IMR-90 (cell line): ENCODE measurements around the gene ZNF821. TPM values are rescaled to one million over a fixed set of nuclear protein-coding genes. Genes with fewer than 3 reads are reported as not detected.

ENCODE experiments used
- ATAC-seq: fragments of 200-7000 bp; cut with Tn5 transposase; 2 replicates; pipeline ENCODE4 v1.9.1; 2020; ENCODE audit warnings: low read depth, mild to moderate bottlenecking, moderate library complexity
- BruUV-seq: library from RNA; stranded (reverse); fragments of 400-500 nt; replicated peaks from 2 replicates; lab custom pipeline; 2021; lab: Mats Ljungman, UMichigan
- CTCF ChIA-PET: fragments of 300-600 bp; formaldehyde crosslinking; extraction: SDS; loops from one replicate; lab custom pipeline; 2021; ENCODE audit warnings: antibody characterized with exemption; lab: Yijun Ruan, JAX
- POLR2A ChIA-PET: fragments of 300-600 bp; sonication (Branson Sonifier 250); formaldehyde crosslinking; loops from one replicate; lab custom pipeline; 2022; ENCODE audit warnings: antibody characterized with exemption; ENCODE audit not compliant: unreplicated experiment; lab: Charles Lee
- DNase-seq: peaks from one replicate; pipeline ENCODE4 v3.0.0; 2013
- H2AFZ ChIP-seq: replicated peaks from 2 replicates; pipeline ENCODE3; 2013; ENCODE audit warnings: low read length, mild to moderate bottlenecking; ENCODE audit not compliant: poor library complexity
- H2AK5ac ChIP-seq: 2 replicates; pipeline ENCODE4 v1.6.1; 2013; ENCODE audit warnings: low read depth, low read length, inconsistent platforms
- H2AK9ac ChIP-seq: replicated peaks from 2 replicates; pipeline ENCODE3; 2013; ENCODE audit warnings: mild to moderate bottlenecking, low read depth, low read length, moderate library complexity; ENCODE audit not compliant: poor library complexity
- H2BK120ac ChIP-seq: 2 replicates; pipeline ENCODE4 v1.6.1; 2013; ENCODE audit warnings: low read depth, low read length, inconsistent platforms
- H2BK15ac ChIP-seq: 3 replicates; pipeline ENCODE4 v1.6.1; 2013; ENCODE audit warnings: low read depth, low read length, inconsistent platforms
- H2BK20ac ChIP-seq: 2 replicates; pipeline ENCODE4 v1.6.1; 2013; ENCODE audit warnings: low read depth, mild to moderate bottlenecking, inconsistent platforms, low read length, moderate library complexity
- H2BK5ac ChIP-seq: 2 replicates; pipeline ENCODE4 v1.6.1; 2013; ENCODE audit warnings: mild to moderate bottlenecking, low read depth, low read length, inconsistent platforms; ENCODE audit not compliant: poor library complexity, severe bottlenecking
- H3K14ac ChIP-seq: replicated peaks from 2 replicates; pipeline ENCODE4 v1.6.1; 2013; ENCODE audit warnings: low read depth, low read length, inconsistent platforms
- H3K18ac ChIP-seq: 2 replicates; pipeline ENCODE4 v1.6.1; 2013; ENCODE audit warnings: low read depth, low read length, control low read depth
- H3K23ac ChIP-seq: 2 replicates; pipeline ENCODE4 v1.6.1; 2013; ENCODE audit warnings: low read depth, low read length, inconsistent platforms
- H3K27ac ChIP-seq: 2 replicates; pipeline ENCODE4 v1.5.1; 2013; ENCODE audit warnings: mild to moderate bottlenecking, control low read depth, low read length; ENCODE audit not compliant: insufficient read depth
- H3K27me3 ChIP-seq: 2 replicates; pipeline ENCODE4 v1.6.1; 2013; ENCODE audit warnings: low read length; ENCODE audit not compliant: control insufficient read depth, insufficient read depth
- H3K36me3 ChIP-seq: 2 replicates; pipeline ENCODE4 v1.6.1; 2013; ENCODE audit warnings: low read length, mixed read lengths; ENCODE audit not compliant: control insufficient read depth, insufficient read depth
- H3K4ac ChIP-seq: 2 replicates; pipeline ENCODE4 v1.6.1; 2013; ENCODE audit warnings: low read depth, low read length, inconsistent platforms
- H3K4me1 ChIP-seq: 2 replicates; pipeline ENCODE4 v1.6.1; 2013; ENCODE audit warnings: low read length, mixed read lengths; ENCODE audit not compliant: control insufficient read depth, insufficient read depth
- H3K4me2 ChIP-seq: 2 replicates; pipeline ENCODE4 v1.6.1; 2013; ENCODE audit warnings: low read depth, mild to moderate bottlenecking, control low read depth, low read length, moderate library complexity
- H3K4me3 ChIP-seq: 2 replicates; pipeline ENCODE4 v1.5.1; 2013; ENCODE audit warnings: low read depth, mild to moderate bottlenecking, control low read depth, low read length, moderate library complexity; ENCODE audit not compliant: insufficient read depth
- H3K56ac ChIP-seq: 2 replicates; pipeline ENCODE4 v1.6.1; 2013; ENCODE audit warnings: low read length, inconsistent platforms; ENCODE audit not compliant: insufficient read depth; ENCODE audit errors: extremely low read depth
- H3K79me1 ChIP-seq, 2 experiments: 2 replicates each; pipeline ENCODE4 v1.6.1; 2013; ENCODE audit warnings: low read length in 2 of 2, inconsistent platforms in 1 of 2, low read depth in 1 of 2
- H3K9ac ChIP-seq: 2 replicates; pipeline ENCODE4 v1.6.1; 2013; ENCODE audit warnings: low read depth, low read length, control low read depth
- H3K9me1 ChIP-seq: 2 replicates; pipeline ENCODE4 v1.6.1; 2013; ENCODE audit warnings: low read length, inconsistent platforms; ENCODE audit not compliant: insufficient read depth
- H3K9me3 ChIP-seq: 2 replicates; pipeline ENCODE4 v1.6.1; 2013; ENCODE audit warnings: low read length; ENCODE audit not compliant: control insufficient read depth, insufficient read depth
- H4K20me1 ChIP-seq: 2 replicates; pipeline ENCODE4 v1.6.1; 2013; ENCODE audit warnings: low read length, inconsistent platforms; ENCODE audit not compliant: insufficient read depth
- H4K5ac ChIP-seq: 2 replicates; pipeline ENCODE4 v1.6.1; 2013; ENCODE audit warnings: mild to moderate bottlenecking, low read depth, low read length, control low read depth
- H4K8ac ChIP-seq, 2 experiments: 2 replicates each; pipeline ENCODE4 v1.6.1; 2013; ENCODE audit warnings: low read depth in 2 of 2, low read length in 2 of 2, control low read depth in 1 of 2, inconsistent platforms in 1 of 2
- H4K91ac ChIP-seq: 2 replicates; pipeline ENCODE4 v1.6.1; 2013; ENCODE audit warnings: low read depth, low read length, inconsistent platforms; ENCODE audit not compliant: insufficient read depth
- CHD1 ChIP-seq: IDR thresholded peaks from 2 replicates; pipeline ENCODE4 v1.6.1; 2012; ENCODE audit warnings: low read depth, low read length, improper control_type of control experiment
- CTCF ChIP-seq: conservative IDR thresholded peaks from 2 replicates; pipeline ENCODE4 v1.5.1; 2012; ENCODE audit warnings: mild to moderate bottlenecking, low read depth, low read length, improper control_type of control experiment
- RFX5 ChIP-seq: IDR thresholded peaks from 2 replicates; pipeline ENCODE4 v1.8.0; 2012; ENCODE audit warnings: low read depth, mild to moderate bottlenecking, low read length, moderate library complexity
- WGBS, 2 experiments: methylation state at CpG; one replicate each; pipeline versions ENCODE4 v1.1.5 to v1.1.7; 2013; ENCODE audit warnings: missing lambda C conversion rate in 2 of 2; ENCODE audit not compliant: insufficient read length in 1 of 2; ENCODE audit errors: extremely low coverage in 2 of 2; 5-methylcytosine and 5-hydroxymethylcytosine counted together
- dilution Hi-C: fragments of 300-500 bp; cut with HindIII; formaldehyde crosslinking; loops from one replicate; pipeline ENCODE4 v1.14.3; 2018; ENCODE audit warnings: low sequenced_read_pairs; ENCODE audit not compliant: unreplicated experiment
- in situ Hi-C: fragments of 300-500 bp; cut with MboI; formaldehyde crosslinking; loops from 3 replicates; pipeline ENCODE4 v1.14.3; 2019; ENCODE audit warnings: low sequenced_read_pairs, inconsistent platforms, mixed read lengths
- intact Hi-C: fragments of 100-400 bp; cut with micrococcal nuclease; formaldehyde crosslinking; loops from 2 replicates; pipeline ENCODE4 v1.10.0; 2022
- polyA plus RNA-seq, 3 experiments: library from polyadenylated mRNA; depleted of rRNA; stranded (reverse); fragments of >200 nt; gene quantifications; 2 replicates each; pipeline ENCODE4 v1.2.3, GENCODE V29; 2012; ENCODE audit warnings: low replicate concordance in 1 of 3
- total RNA-seq: library from RNA; depleted of rRNA; stranded (reverse); fragments of >200 nt; gene quantifications from 2 replicates; pipeline ENCODE4 v1.2.3, GENCODE V29; 2012
- TF ChIP-seq, protein P1 (sequence below): fragments of 150-350 bp; IDR thresholded peaks from 2 replicates; pipeline ENCODE4 v1.6.1; 2017; ENCODE audit warnings: mild to moderate bottlenecking, antibody characterized with exemption, low read length, low read depth

ZNF821 gene
- total and polyA plus RNA-seq, 2 of the 4 experiments (the other 2 are of a cell fraction), result 5.9 to 6.0 TPM

DNA sequence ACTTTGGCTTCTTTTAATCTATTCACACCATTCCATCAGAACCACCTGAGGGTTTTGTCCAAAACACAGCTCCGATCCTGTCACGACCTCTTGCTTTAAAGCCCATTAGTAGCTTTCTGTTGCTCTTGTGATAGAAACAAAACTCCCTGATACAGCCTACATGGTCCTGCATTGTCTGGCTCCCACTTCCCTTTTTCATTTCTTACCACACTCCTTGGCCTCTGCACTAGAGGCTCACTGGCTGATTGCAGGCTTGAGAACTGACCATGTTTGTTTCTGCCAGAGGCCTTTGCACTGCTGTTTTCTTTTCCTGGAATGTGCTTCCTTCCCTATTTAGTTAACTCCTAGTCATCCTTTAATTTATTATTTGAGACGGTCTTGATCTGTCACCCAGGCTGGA is 35.1 kb upstream of the ZNF821 start:
- CTCF ChIA-PET, result no interaction called here
- H4K8ac ChIP-seq, result no peak overlapping the region
- no peak overlapping the region for H2AK9ac ChIP-seq
- BruUV-seq, result no TSS peak
- no peak overlapping the region for H2BK5ac ChIP-seq
- H3K9me1 ChIP-seq, result peaks cover 11% of the 10 kb centered on the region; the same call in 1 of the 2 replicates
- no peak overlapping the region for H4K91ac ChIP-seq
- peaks cover 54% of the 10 kb centered on the region for H3K36me3 ChIP-seq
- peaks cover 76% of the 10 kb centered on the region for H4K20me1 ChIP-seq
- H2AFZ ChIP-seq, result no peak overlapping the region
- no peak overlapping the region for H2BK15ac ChIP-seq
- H2BK120ac ChIP-seq, result no peak overlapping the region
- ATAC-seq (no peak), DNase-seq (no peak)
- TF ChIP-seq, protein P1, sequence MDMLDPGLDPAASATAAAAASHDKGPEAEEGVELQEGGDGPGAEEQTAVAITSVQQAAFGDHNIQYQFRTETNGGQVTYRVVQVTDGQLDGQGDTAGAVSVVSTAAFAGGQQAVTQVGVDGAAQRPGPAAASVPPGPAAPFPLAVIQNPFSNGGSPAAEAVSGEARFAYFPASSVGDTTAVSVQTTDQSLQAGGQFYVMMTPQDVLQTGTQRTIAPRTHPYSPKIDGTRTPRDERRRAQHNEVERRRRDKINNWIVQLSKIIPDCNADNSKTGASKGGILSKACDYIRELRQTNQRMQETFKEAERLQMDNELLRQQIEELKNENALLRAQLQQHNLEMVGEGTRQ, result no peak
- no peak for TF ChIP-seq CHD1
- no peak for TF ChIP-seq CTCF
- no peak for TF ChIP-seq RFX5
- H3K9me3 ChIP-seq, result peaks cover 4% of the 10 kb centered on the region
- H2AK5ac ChIP-seq, result no peak overlapping the region
- H3K56ac ChIP-seq, result no peak overlapping the region
- in situ Hi-C loops (no loop called here), intact Hi-C loops (no loop called here), dilution Hi-C loops (no loop called here)
- POLR2A ChIA-PET, result no interaction called here
- H2BK20ac ChIP-seq, result no peak overlapping the region
- no peak overlapping the region for H3K4me3 ChIP-seq
- WGBS, 2 experiments, result 50% methylated on average over 2 of the region's 3 CpGs; no CpG with 5 or more reads in 1 of the 2 experiments
- H3K27ac ChIP-seq, result no peak overlapping the region
- H3K79me1 ChIP-seq, result peaks cover 37 to 83% of the 10 kb centered on the region in 2 experiments
- H3K4ac ChIP-seq, result no peak overlapping the region
- peaks cover 5% of the 10 kb centered on the region for H3K4me1 ChIP-seq
- H3K4me2 ChIP-seq, result no peak overlapping the region
- no peak overlapping the region for H3K9ac ChIP-seq
- no peak overlapping the region for H3K18ac ChIP-seq
- no peaks in the 10 kb centered on the region for H3K27me3 ChIP-seq
- H4K5ac ChIP-seq, result no peak overlapping the region
- no peak overlapping the region for H3K14ac ChIP-seq
- no peak overlapping the region for H3K23ac ChIP-seq
